GM12865 (cell line): ENCODE results near the gene MRAS.

Experiments
- DNase-seq: peaks from one replicate; pipeline ENCODE4 v3.0.0; 2010; ENCODE audit warnings: low read depth
- H3K4me3 ChIP-seq: 2 replicates; pipeline ENCODE4 v1.5.1; 2011; ENCODE audit warnings: mild to moderate bottlenecking, low read depth, low read length, control low read depth
- TF ChIP-seq, protein P1 (sequence below): IDR thresholded peaks from 2 replicates; pipeline ENCODE4 v1.5.1; 2011; ENCODE audit warnings: low read length, control low read depth, low read depth, inconsistent platforms; ENCODE audit not compliant: insufficient read depth; ENCODE audit errors: missing control alignments

MRAS gene

DNA sequence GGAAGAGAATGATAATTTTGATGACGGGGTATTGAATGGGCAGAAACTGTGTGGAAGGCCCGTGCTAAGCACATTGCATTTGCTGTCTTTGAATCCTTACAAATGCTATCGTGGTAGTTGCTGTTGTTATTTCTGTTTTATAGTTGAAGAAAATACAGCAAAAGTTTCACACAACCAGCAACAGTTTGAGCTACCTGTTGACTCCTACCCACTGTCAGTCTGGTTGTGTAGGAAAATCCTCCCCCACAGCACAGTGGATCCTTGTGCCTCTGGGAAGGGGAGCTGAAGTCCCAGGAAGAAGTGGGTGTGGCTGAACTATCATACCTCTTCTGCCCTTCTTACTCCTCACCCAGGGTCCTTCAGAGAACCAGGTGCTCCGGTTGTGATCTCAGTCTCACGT, 29.4 kb downstream of the MRAS start:
- no peak overlapping the region for H3K4me3 ChIP-seq
- DNase-seq = no peak
- TF ChIP-seq, protein P1, sequence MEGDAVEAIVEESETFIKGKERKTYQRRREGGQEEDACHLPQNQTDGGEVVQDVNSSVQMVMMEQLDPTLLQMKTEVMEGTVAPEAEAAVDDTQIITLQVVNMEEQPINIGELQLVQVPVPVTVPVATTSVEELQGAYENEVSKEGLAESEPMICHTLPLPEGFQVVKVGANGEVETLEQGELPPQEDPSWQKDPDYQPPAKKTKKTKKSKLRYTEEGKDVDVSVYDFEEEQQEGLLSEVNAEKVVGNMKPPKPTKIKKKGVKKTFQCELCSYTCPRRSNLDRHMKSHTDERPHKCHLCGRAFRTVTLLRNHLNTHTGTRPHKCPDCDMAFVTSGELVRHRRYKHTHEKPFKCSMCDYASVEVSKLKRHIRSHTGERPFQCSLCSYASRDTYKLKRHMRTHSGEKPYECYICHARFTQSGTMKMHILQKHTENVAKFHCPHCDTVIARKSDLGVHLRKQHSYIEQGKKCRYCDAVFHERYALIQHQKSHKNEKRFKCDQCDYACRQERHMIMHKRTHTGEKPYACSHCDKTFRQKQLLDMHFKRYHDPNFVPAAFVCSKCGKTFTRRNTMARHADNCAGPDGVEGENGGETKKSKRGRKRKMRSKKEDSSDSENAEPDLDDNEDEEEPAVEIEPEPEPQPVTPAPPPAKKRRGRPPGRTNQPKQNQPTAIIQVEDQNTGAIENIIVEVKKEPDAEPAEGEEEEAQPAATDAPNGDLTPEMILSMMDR = no peak

DNA sequence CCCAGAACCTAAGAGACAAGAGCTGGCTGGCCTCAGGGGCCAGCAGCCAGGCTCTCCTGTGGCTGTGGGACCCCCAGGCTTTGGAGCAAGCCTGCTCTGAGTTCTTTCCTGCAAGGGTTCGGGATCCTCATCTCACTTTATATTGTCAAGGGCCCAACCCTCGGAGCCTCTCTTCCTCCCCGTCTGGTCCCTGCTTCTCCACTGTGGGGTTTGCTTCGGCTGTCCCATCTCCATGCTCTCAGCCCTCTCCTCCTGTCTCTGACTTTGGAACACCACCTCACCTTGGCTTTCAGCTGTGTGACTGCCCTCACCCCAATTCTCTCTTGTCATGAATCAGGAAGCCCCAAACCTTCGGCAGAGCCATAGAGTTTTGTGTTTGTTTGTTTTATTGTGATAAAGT, 30.0 kb downstream of the MRAS start:
- DNase-seq = no peak
- no peak overlapping the region for H3K4me3 ChIP-seq
- TF ChIP-seq, protein P1 = no peak

DNA sequence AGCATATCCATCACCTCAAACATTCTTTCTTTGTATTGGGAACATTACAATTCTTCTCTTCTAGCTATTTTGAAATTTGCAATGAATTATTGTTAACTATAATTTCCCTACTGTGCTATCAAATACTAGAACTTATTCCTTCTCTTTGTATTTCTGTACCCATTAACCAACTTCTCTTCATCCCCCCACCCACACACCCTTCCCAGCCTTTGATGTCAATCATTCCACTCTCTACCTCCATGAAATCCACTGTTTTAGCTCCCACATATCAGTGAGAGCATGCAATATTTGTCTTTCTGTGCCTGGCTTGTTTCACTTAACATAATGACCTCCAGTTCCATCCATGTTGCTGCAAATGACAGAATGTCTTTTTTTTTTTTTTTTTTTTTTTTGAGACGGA, 30.6 kb downstream of the MRAS start:
- TF ChIP-seq, protein P1 = no peak
- no peak for DNase-seq
- H3K4me3 ChIP-seq = no peak overlapping the region

DNA sequence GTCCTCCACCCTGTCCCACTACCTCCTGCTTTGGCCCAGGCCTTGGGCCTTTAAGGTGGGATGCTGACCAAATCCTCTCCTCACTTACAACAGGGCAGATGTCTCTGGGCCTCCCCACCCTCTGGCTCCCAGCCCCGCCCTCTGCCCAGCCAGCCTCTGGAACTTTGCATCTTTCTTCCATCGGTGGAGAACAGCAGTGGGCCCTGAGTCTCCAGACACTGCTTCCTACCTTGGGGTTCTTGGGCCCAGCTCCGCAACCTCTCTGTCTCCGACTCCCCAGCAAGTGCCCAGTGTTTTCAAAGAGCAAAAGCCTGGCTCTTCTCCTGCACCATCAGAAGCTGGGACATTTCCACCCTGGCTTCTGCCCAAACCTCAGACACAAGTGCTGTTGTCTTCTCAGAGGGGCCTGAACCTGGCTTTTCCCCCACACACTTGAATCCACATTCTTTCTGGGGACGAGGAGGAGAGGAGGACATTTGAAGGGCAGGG, 33.1 kb downstream of the MRAS start:
- TF ChIP-seq, protein P1 = no peak
- H3K4me3 ChIP-seq = no peak overlapping the region
- DNase-seq = no peak

DNA sequence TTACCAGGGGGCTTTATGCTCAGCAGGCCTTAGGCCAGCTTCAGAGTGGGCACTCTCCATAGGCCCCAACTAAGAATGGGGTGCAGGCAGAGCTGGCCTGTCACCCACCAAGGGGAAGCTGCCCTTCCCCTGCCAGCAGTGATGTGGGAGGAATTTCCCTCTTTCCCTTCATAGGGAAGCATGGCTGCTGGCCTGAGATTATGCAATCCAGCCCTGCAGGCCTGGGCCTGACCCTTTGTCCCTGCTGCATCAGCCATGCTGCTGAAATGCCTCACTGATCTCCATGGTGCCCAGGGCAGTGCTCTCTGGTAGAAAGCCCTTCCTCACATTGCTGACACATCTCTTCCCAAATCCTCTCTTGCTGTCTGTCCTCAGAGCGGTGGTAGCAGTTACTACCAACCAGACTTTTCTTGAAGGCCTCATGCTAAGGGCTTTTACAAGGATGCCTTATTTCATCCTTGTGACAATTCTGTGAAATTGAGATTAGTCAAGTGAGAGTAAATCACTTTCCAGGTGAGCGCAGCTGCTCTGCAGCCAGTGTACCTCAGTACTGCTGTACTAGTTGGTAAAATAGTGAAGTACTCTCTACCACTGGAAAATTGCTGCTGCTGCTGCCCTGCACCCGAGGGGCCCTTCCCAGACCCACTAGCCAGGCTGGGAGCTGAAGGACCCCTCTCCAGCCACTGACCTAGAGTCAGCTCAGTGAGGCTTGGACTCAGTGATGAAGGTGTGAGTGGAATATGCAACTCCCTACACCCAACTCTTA, 33.8 kb downstream of the MRAS start:
- no peak for DNase-seq
- no peak overlapping the region for H3K4me3 ChIP-seq
- TF ChIP-seq, protein P1 = no peak

DNA sequence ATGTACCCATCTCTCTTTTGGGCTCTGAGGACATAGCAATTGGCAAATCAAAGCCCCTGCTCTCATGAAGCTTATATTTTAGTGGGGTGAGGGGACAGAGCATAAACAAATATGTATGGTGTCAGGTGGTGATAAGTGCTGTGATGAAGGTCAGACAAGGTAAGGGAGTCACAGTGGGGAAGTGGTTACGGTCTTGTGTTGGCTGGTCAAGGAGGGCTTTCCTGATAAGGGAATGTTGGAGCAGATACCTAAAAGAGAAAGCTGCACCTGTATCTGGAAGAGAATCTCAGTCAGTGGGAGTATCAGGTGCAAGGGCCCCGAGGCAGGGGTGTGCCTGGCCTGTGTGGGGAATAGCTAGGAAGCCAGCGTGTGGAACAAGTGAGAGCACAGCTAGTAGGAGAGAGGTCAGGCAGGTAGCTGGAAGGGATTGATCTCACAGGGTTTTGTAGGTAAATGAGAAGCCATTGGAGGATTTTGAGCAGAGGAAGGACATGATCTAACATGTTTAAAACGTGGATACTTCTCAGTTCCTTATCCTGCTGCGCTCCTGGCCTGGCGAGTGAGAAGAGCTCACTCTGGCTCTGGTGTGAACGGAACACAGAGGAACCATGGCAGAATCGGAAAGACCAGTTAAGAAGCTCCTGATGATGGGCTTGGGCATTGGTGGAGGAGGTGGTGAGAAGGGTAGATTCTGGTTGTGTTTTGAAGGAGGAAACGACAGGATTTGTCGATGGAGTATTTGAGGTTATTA, 35.5 kb downstream of the MRAS start:
- DNase-seq = no peak
- TF ChIP-seq, protein P1 = no peak
- H3K4me3 ChIP-seq = no peak overlapping the region
